ENCODE data around the gene SLC19A1.

SLC19A1 gene

DNA sequence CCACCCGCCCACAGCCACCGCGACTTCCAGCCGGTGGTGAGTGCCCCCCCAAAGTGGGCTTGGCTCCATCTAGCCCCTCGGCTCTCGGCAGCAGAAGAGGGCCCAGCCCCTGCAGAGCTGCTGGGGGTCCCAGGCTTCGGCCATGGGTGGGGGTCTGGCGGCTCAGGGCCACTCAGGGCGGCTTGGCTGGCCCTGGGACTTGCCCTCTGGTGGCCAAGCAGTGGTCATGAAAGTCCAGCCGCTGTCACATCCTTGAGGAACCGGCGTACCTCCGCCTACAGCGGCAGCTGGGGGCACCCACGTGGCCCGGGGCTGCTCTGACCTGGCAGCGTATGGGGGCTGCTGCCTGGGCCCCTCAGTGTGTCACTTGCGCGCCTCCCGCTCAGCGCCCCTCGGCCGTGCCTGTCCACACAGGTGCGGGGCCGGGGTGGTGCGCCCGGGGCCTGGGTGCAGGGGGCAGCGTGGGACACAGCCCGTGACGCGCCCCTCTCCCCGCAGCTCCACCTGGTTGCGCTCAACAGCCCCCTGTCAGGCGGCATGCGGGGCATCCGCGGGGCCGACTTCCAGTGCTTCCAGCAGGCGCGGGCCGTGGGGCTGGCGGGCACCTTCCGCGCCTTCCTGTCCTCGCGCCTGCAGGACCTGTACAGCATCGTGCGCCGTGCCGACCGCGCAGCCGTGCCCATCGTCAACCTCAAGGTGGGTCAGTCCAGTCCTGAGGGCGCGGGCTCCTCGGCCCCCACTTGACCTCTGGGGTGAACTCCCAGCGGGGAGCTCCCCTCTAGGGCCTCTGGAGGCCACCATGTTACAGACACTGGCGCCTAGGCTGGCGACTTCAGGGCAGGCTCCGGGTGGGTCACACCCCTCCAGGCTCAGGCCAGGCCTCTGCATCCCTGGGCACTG lies 32.4 kb downstream of the SLC19A1 start:
- no peaks in the 10 kb centered on the region for H3K27me3 ChIP-seq (ENCODE audit: insufficient read depth, low read length, poor library complexity)
- H2BK5ac ChIP-seq (ENCODE audit: low read length): no peak overlapping the region
- H2BK120ac ChIP-seq (ENCODE audit: low read depth, low read length): no peak overlapping the region
- no peak overlapping the region for H3K4ac ChIP-seq (ENCODE audit: low read depth, low read length)
- H2AK5ac ChIP-seq (ENCODE audit: low read length): no peak overlapping the region
- no peak for DNase-seq
- no peak overlapping the region for H3K23ac ChIP-seq (ENCODE audit: low read length)
- H4K5ac ChIP-seq (ENCODE audit: low read length): no peak overlapping the region
- no peaks in the 10 kb centered on the region for H3K79me2 ChIP-seq (ENCODE audit: control insufficient read depth, insufficient read depth, low read length)
- H3K4me3 ChIP-seq (ENCODE audit: low read length): no peak overlapping the region
- no peak overlapping the region for H3K27ac ChIP-seq (ENCODE audit: low read depth, low read length)
- H3K36me3 ChIP-seq (ENCODE audit: control insufficient read depth, insufficient read depth, low read length): peaks cover 2% of the 10 kb centered on the region
- H3K9ac ChIP-seq (ENCODE audit: low read length): no peak overlapping the region
- H3K18ac ChIP-seq (ENCODE audit: low read length): no peak overlapping the region
- H2BK15ac ChIP-seq (replicated peaks; ENCODE audit: low read depth): no peak overlapping the region
- no peaks in the 10 kb centered on the region for H3K4me1 ChIP-seq (ENCODE audit: control insufficient read depth, low read depth, low read length)
- H3K56ac ChIP-seq (ENCODE audit: low read length): no peak overlapping the region
- no peak overlapping the region for H4K8ac ChIP-seq (ENCODE audit: low read depth, low read length)
- H3K79me1 ChIP-seq (ENCODE audit: low read length): no peaks in the 10 kb centered on the region
- no peak overlapping the region for H3K4me2 ChIP-seq (ENCODE audit: low read length)
- WGBS (ENCODE audit: extremely low coverage, insufficient coverage, low lambda C conversion rate): no CpG with 5 or more reads among the region's 61 CpGs

DNA sequence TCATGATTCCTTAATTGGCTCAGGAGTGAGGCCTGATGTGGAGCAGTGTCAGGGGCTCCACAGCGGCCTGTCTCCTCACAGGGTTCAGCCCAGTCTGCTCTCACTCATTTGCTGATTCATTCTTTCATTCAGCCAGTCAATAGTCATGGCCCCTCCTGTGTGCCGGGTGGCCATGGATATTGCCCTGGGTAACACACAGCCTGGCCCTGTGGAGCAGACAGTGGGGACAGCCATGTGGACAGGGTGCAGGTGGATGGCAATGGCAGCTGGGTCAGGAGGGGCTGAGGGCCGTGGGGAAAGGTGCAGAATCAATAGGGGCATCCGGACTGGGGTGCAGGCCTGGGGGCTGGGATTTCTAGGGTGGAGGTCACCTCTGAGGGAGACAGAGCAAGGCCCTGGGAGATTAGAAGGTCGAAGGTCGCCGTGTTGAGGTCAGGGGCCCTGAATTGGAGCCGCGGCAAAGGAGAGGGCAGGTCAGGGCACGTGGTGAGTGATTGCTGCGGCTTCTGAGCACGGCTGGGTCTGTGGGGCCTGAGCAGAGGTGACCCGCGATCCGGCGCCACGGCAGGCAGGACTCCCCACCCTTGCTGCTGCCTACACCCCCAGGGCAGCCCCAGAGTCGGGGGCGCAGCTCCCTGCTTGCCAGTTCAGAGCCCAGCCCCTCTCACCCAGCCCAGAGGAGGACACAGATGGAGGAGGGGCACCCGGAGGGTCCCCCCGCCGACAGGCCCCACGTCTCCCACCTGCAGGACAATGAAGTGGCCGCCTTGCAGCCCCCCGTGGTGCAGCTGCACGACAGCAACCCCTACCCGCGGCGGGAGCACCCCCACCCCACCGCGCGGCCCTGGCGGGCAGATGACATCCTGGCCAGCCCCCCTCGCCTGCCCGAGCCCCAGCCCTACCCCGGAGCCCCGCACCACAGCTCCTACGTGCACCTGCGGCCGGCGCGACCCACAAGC lies 33.4 kb downstream of the SLC19A1 start:
- Histone ChIP-seq H3K4me2 (ENCODE audit: low read length) (no peak overlapping the region), H3K27ac (ENCODE audit: low read depth, low read length) (no peak overlapping the region), H3K36me3 (ENCODE audit: control insufficient read depth, insufficient read depth, low read length) (peaks cover 2% of the 10 kb centered on the region), H3K4ac (ENCODE audit: low read depth, low read length) (no peak overlapping the region), H3K79me2 (ENCODE audit: control insufficient read depth, insufficient read depth, low read length) (no peaks in the 10 kb centered on the region), H3K27me3 (ENCODE audit: insufficient read depth, low read length, poor library complexity) (no peaks in the 10 kb centered on the region), H3K4me1 (ENCODE audit: control insufficient read depth, low read depth, low read length) (no peaks in the 10 kb centered on the region), H3K79me1 (ENCODE audit: low read length) (no peaks in the 10 kb centered on the region), H3K9ac (ENCODE audit: low read length) (no peak overlapping the region), H2BK120ac (ENCODE audit: low read depth, low read length) (no peak overlapping the region), H3K4me3 (ENCODE audit: low read length) (no peak overlapping the region), H3K18ac (ENCODE audit: low read length) (no peak overlapping the region), H3K23ac (ENCODE audit: low read length) (no peak overlapping the region), H4K5ac (ENCODE audit: low read length) (no peak overlapping the region), H3K56ac (ENCODE audit: low read length) (no peak overlapping the region), H2BK5ac (ENCODE audit: low read length) (no peak overlapping the region), H4K8ac (ENCODE audit: low read depth, low read length) (no peak overlapping the region), H2AK5ac (ENCODE audit: low read length) (no peak overlapping the region), H2BK15ac (replicated peaks; ENCODE audit: low read depth) (no peak overlapping the region)
- peak; percentile 23 for DNase-seq
- WGBS (ENCODE audit: extremely low coverage, insufficient coverage, low lambda C conversion rate): no CpG with 5 or more reads among the region's 42 CpGs

DNA sequence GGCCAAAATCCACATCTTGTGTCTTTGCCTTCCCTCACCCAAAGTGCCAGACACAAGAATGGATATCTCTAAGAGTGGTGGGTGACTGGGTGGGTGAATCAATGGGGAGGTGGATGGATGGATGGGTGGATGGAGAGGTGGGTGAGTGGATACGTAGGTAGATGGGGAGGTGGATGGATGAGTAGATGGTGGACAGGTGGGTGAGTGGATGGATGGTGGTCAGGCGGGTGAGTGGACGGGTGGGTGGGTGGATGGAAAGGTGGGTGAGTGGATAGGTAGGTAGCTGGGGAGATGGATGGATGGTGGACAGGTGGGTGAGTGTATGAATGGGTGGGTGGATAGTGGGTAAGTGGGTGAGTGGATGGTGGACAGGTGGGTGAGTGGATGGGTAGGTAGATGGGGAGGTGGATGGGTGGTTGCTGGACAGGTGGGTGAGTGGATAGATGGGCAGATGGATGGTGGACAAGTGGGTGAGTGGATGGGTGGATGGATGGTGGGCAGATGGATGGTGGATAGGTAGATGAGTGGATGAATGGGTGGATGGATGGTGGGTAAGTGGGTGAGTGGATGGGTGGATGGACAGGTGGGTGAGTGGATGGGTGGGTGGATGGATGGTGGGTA lies 34.2 kb downstream of the SLC19A1 start:
- Histone ChIP-seq H3K9ac (ENCODE audit: low read length) (no peak overlapping the region), H3K27ac (ENCODE audit: low read depth, low read length) (no peak overlapping the region), H3K56ac (ENCODE audit: low read length) (no peak overlapping the region), H3K18ac (ENCODE audit: low read length) (no peak overlapping the region), H3K79me2 (ENCODE audit: control insufficient read depth, insufficient read depth, low read length) (no peaks in the 10 kb centered on the region), H2BK15ac (replicated peaks; ENCODE audit: low read depth) (no peak overlapping the region), H3K4me1 (ENCODE audit: control insufficient read depth, low read depth, low read length) (no peaks in the 10 kb centered on the region), H3K79me1 (ENCODE audit: low read length) (no peaks in the 10 kb centered on the region), H2BK5ac (ENCODE audit: low read length) (no peak overlapping the region), H3K4me3 (ENCODE audit: low read length) (no peak overlapping the region), H3K27me3 (ENCODE audit: insufficient read depth, low read length, poor library complexity) (no peaks in the 10 kb centered on the region), H2AK5ac (ENCODE audit: low read length) (no peak overlapping the region), H4K5ac (ENCODE audit: low read length) (no peak overlapping the region), H3K4ac (ENCODE audit: low read depth, low read length) (no peak overlapping the region), H3K4me2 (ENCODE audit: low read length) (no peak overlapping the region), H2BK120ac (ENCODE audit: low read depth, low read length) (no peak overlapping the region), H4K8ac (ENCODE audit: low read depth, low read length) (no peak overlapping the region), H3K23ac (ENCODE audit: low read length) (no peak overlapping the region), H3K36me3 (ENCODE audit: control insufficient read depth, insufficient read depth, low read length) (no peaks in the 10 kb centered on the region)
- no peak for DNase-seq
- WGBS (ENCODE audit: extremely low coverage, insufficient coverage, low lambda C conversion rate): no CpG with 5 or more reads among the region's 3 CpGs

DNA sequence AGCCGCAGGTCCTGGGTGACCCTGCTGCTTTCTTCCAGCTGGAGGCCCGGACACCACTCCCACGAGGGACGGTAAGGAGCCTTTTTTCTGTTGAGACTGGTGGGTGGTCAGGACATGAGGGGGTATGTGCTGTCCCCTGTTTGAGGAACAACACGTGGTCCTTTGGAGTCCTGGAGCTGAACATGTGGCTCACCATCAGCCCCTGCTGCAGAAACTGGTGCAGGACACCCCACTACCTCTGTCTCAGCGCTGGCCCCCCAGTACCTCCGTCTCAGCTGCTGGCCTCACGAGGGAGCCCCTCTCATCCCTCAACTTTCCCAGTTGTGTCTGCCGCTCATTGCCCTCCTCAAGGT lies 34.7 kb downstream of the SLC19A1 start:
- H3K4me3 ChIP-seq (ENCODE audit: low read length): no peak overlapping the region
- no CpG with 5 or more reads among the region's 9 CpGs for WGBS (ENCODE audit: extremely low coverage, insufficient coverage, low lambda C conversion rate)
- no peak overlapping the region for H2BK120ac ChIP-seq (ENCODE audit: low read depth, low read length)
- H3K79me2 ChIP-seq (ENCODE audit: control insufficient read depth, insufficient read depth, low read length): no peaks in the 10 kb centered on the region
- H3K27me3 ChIP-seq (ENCODE audit: insufficient read depth, low read length, poor library complexity): no peaks in the 10 kb centered on the region
- no peak overlapping the region for H3K18ac ChIP-seq (ENCODE audit: low read length)
- no peak overlapping the region for H3K9ac ChIP-seq (ENCODE audit: low read length)
- H3K36me3 ChIP-seq (ENCODE audit: control insufficient read depth, insufficient read depth, low read length): no peaks in the 10 kb centered on the region
- H3K27ac ChIP-seq (ENCODE audit: low read depth, low read length): no peak overlapping the region
- H3K56ac ChIP-seq (ENCODE audit: low read length): no peak overlapping the region
- H3K4me2 ChIP-seq (ENCODE audit: low read length): no peak overlapping the region
- H3K4me1 ChIP-seq (ENCODE audit: control insufficient read depth, low read depth, low read length): no peaks in the 10 kb centered on the region
- H4K8ac ChIP-seq (ENCODE audit: low read depth, low read length): no peak overlapping the region
- H3K23ac ChIP-seq (ENCODE audit: low read length): no peak overlapping the region
- no peak overlapping the region for H2BK5ac ChIP-seq (ENCODE audit: low read length)
- no peak overlapping the region for H4K5ac ChIP-seq (ENCODE audit: low read length)
- H3K79me1 ChIP-seq (ENCODE audit: low read length): no peaks in the 10 kb centered on the region
- H3K4ac ChIP-seq (ENCODE audit: low read depth, low read length): no peak overlapping the region
- no peak overlapping the region for H2AK5ac ChIP-seq (ENCODE audit: low read length)
- DNase-seq: no peak
- no peak overlapping the region for H2BK15ac ChIP-seq (replicated peaks; ENCODE audit: low read depth)

DNA sequence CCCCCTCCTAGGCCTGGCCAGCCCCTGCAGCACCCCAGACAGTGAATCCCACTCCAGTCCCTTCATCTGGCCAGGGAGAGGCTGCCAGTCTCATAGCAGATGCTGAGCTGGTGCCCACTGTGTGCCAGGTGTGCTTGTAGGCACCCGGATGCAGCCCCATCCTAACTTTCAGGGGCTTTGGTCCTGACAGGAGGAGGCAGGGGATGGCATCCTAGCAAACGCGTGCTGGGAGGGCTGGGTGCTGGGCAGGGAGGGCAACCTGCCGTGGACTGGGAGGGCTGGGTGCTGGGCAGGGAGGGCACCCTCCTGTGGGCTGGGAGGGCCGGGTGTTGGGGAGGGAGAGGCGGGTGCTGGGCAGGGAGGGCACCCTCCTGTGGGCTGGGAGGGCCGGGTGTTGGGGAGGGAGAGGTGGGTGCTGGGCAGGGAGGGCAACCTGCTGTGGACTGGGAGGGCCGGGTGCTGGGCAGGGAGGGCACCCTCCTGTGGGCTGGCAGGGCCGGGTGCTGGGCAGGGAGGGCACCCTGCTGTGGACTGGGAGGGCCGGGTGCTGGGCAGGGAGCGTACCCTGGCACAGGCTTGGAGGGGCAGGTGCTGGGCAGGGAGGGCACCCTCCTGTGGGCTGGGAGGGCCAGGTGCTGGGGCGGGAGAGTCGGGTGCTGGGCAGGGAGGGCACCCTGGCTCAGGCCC lies 35.3 kb downstream of the SLC19A1 start:
- no peaks in the 10 kb centered on the region for H3K79me1 ChIP-seq (ENCODE audit: low read length)
- no peak overlapping the region for H3K9ac ChIP-seq (ENCODE audit: low read length)
- no peak overlapping the region for H3K56ac ChIP-seq (ENCODE audit: low read length)
- H2BK120ac ChIP-seq (ENCODE audit: low read depth, low read length): no peak overlapping the region
- H4K5ac ChIP-seq (ENCODE audit: low read length): no peak overlapping the region
- no CpG with 5 or more reads among the region's 13 CpGs for WGBS (ENCODE audit: extremely low coverage, insufficient coverage, low lambda C conversion rate)
- H2BK15ac ChIP-seq (replicated peaks; ENCODE audit: low read depth): no peak overlapping the region
- no peak overlapping the region for H3K18ac ChIP-seq (ENCODE audit: low read length)
- no peaks in the 10 kb centered on the region for H3K4me1 ChIP-seq (ENCODE audit: control insufficient read depth, low read depth, low read length)
- H3K27me3 ChIP-seq (ENCODE audit: insufficient read depth, low read length, poor library complexity): no peaks in the 10 kb centered on the region
- H3K4me2 ChIP-seq (ENCODE audit: low read length): no peak overlapping the region
- no peak overlapping the region for H3K4ac ChIP-seq (ENCODE audit: low read depth, low read length)
- H3K36me3 ChIP-seq (ENCODE audit: control insufficient read depth, insufficient read depth, low read length): no peaks in the 10 kb centered on the region
- H3K27ac ChIP-seq (ENCODE audit: low read depth, low read length): no peak overlapping the region
- H2AK5ac ChIP-seq (ENCODE audit: low read length): no peak overlapping the region
- H3K79me2 ChIP-seq (ENCODE audit: control insufficient read depth, insufficient read depth, low read length): no peaks in the 10 kb centered on the region
- DNase-seq: no peak
- H4K8ac ChIP-seq (ENCODE audit: low read depth, low read length): no peak overlapping the region
- no peak overlapping the region for H3K4me3 ChIP-seq (ENCODE audit: low read length)
- H2BK5ac ChIP-seq (ENCODE audit: low read length): no peak overlapping the region
- H3K23ac ChIP-seq (ENCODE audit: low read length): no peak overlapping the region
